ENCODE results near the gene EPHB1.

Gene EPHB1

GRCh38 chr3:135084405-135084804 lies 289.3 kb downstream of the EPHB1 start:
- TF ChIP-seq CTCF (IDR thresholded peaks at IDR 0.05; ENCODE audit: low read length), result no peak
- no peak for TF ChIP-seq EZH2 (IDR thresholded peaks at IDR 0.05; ENCODE audit: borderline replicate concordance, low read length)
- H3K4me3 ChIP-seq (ENCODE audit: low read depth, low read length, poor library complexity, severe bottlenecking), result no peak overlapping the region
- H3K9me3 ChIP-seq (ENCODE audit: low read length), result no peaks in the 10 kb centered on the region
- H4K20me1 ChIP-seq (ENCODE audit: insufficient read depth, low read length), result no peaks in the 10 kb centered on the region
- H3K27ac ChIP-seq (ENCODE audit: low read depth, low read length, poor library complexity, severe bottlenecking), result no peak overlapping the region
- H3K4me1 ChIP-seq (ENCODE audit: insufficient read depth, low read length, severe bottlenecking), result no peaks in the 10 kb centered on the region
- no peaks in the 10 kb centered on the region for H3K9me2 ChIP-seq (ENCODE audit: low read depth, low read length)
- no peaks in the 10 kb centered on the region for H3K36me3 ChIP-seq (ENCODE audit: insufficient read depth, low read length)
- no peaks in the 10 kb centered on the region for H3K79me2 ChIP-seq (ENCODE audit: insufficient read depth, low read length)
- H3F3A ChIP-seq (ENCODE audit: insufficient read depth, low read length), result no peaks in the 10 kb centered on the region
- H2AFZ ChIP-seq (ENCODE audit: low read length), result no peak overlapping the region
- no peak overlapping the region for H3K9ac ChIP-seq (ENCODE audit: low read length)
- H3K4me2 ChIP-seq (ENCODE audit: low read length), result no peak overlapping the region
- H3K27me3 ChIP-seq (ENCODE audit: insufficient read depth, low read length), result no peaks in the 10 kb centered on the region

GRCh38 chr3:135084976-135085375 lies 289.9 kb downstream of the EPHB1 start:
- Histone ChIP-seq H3K27me3 (ENCODE audit: insufficient read depth, low read length) (no peaks in the 10 kb centered on the region), H3K4me3 (ENCODE audit: low read depth, low read length, poor library complexity, severe bottlenecking) (no peak overlapping the region), H3K9me3 (ENCODE audit: low read length) (no peaks in the 10 kb centered on the region), H4K20me1 (ENCODE audit: insufficient read depth, low read length) (no peaks in the 10 kb centered on the region), H3K27ac (ENCODE audit: low read depth, low read length, poor library complexity, severe bottlenecking) (no peak overlapping the region), H3K79me2 (ENCODE audit: insufficient read depth, low read length) (no peaks in the 10 kb centered on the region), H3K4me1 (ENCODE audit: insufficient read depth, low read length, severe bottlenecking) (no peaks in the 10 kb centered on the region), H2AFZ (ENCODE audit: low read length) (no peak overlapping the region), H3K36me3 (ENCODE audit: insufficient read depth, low read length) (no peaks in the 10 kb centered on the region), H3F3A (ENCODE audit: insufficient read depth, low read length) (no peaks in the 10 kb centered on the region), H3K4me2 (ENCODE audit: low read length) (no peak overlapping the region), H3K9ac (ENCODE audit: low read length) (no peak overlapping the region), H3K9me2 (ENCODE audit: low read depth, low read length) (no peaks in the 10 kb centered on the region)
- no peak for TF ChIP-seq EZH2 (IDR thresholded peaks at IDR 0.05; ENCODE audit: borderline replicate concordance, low read length)
- TF ChIP-seq CTCF (IDR thresholded peaks at IDR 0.05; ENCODE audit: low read length), result no peak

GRCh38 chr3:135085652-135086436 lies 290.8 kb downstream of the EPHB1 start:
- H2AFZ ChIP-seq (ENCODE audit: low read length), result no peak overlapping the region
- no peaks in the 10 kb centered on the region for H3K27me3 ChIP-seq (ENCODE audit: insufficient read depth, low read length)
- H3K9me3 ChIP-seq (ENCODE audit: low read length), result no peaks in the 10 kb centered on the region
- no peaks in the 10 kb centered on the region for H4K20me1 ChIP-seq (ENCODE audit: insufficient read depth, low read length)
- H3K4me2 ChIP-seq (ENCODE audit: low read length), result no peak overlapping the region
- H3K9ac ChIP-seq (ENCODE audit: low read length), result no peak overlapping the region
- TF ChIP-seq EZH2 (IDR thresholded peaks at IDR 0.05; ENCODE audit: borderline replicate concordance, low read length), result no peak
- no peak for TF ChIP-seq CTCF (IDR thresholded peaks at IDR 0.05; ENCODE audit: low read length)
- H3F3A ChIP-seq (ENCODE audit: insufficient read depth, low read length), result no peaks in the 10 kb centered on the region
- H3K4me1 ChIP-seq (ENCODE audit: insufficient read depth, low read length, severe bottlenecking), result no peaks in the 10 kb centered on the region
- no peaks in the 10 kb centered on the region for H3K79me2 ChIP-seq (ENCODE audit: insufficient read depth, low read length)
- no peaks in the 10 kb centered on the region for H3K36me3 ChIP-seq (ENCODE audit: insufficient read depth, low read length)
- H3K9me2 ChIP-seq (ENCODE audit: low read depth, low read length), result no peaks in the 10 kb centered on the region
- H3K27ac ChIP-seq (ENCODE audit: low read depth, low read length, poor library complexity, severe bottlenecking), result no peak overlapping the region
- H3K4me3 ChIP-seq (ENCODE audit: low read depth, low read length, poor library complexity, severe bottlenecking), result no peak overlapping the region
